ENCODE results near the gene NTNG1.

The NTNG1 gene

DNA sequence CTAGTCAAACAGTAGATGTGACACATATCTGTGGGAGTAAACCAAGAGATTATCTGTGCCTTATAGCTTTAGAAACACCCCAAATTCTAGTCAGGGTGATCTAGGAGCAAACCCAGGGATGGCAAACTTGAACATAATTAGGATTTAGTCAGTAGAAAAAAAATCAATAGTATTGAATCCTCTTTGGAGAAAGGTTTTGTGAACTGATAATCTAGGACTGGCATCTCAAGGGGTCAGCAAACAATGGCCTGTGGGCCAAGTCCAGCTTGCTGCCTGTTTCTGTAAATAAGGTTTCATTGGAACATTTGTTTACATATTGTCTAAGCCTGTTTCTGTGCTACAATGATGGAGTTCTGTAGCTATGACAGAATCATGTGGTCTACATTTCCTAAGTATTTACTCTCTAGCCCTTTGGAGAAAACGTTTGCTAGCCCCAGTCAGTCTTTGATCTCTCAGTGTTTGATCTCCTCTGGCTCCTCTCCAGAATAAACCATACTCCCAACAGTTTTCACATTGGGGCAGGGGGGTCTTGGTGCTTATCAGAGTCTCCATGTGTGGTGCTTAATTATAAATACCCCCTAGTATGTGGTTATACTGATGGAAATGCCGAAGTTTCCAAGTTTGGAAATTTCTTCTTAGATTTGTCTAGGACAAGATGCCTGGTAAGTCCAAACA is 385.8 kb downstream of the NTNG1 start:
- no peak overlapping the region for H3K4me3 ChIP-seq (ENCODE audit: low read depth, low read length)
- no peaks in the 10 kb centered on the region for H3K36me3 ChIP-seq (ENCODE audit: control insufficient read depth, insufficient read depth, low read length)
- H3K9me3 ChIP-seq (ENCODE audit: control insufficient read depth, insufficient read depth, low read depth, low read length) = no peaks in the 10 kb centered on the region
- no peak overlapping the region for H3K9ac ChIP-seq (ENCODE audit: low read length)
- peaks cover 7% of the 10 kb centered on the region; the same call in 1 of the 2 replicates for H3K4me1 ChIP-seq (ENCODE audit: control insufficient read depth, insufficient read depth, low read length)
- H3K27me3 ChIP-seq (ENCODE audit: control insufficient read depth, insufficient read depth, low read length) = no peaks in the 10 kb centered on the region
- H3K27ac ChIP-seq (ENCODE audit: low read depth, low read length) = no peak overlapping the region

DNA sequence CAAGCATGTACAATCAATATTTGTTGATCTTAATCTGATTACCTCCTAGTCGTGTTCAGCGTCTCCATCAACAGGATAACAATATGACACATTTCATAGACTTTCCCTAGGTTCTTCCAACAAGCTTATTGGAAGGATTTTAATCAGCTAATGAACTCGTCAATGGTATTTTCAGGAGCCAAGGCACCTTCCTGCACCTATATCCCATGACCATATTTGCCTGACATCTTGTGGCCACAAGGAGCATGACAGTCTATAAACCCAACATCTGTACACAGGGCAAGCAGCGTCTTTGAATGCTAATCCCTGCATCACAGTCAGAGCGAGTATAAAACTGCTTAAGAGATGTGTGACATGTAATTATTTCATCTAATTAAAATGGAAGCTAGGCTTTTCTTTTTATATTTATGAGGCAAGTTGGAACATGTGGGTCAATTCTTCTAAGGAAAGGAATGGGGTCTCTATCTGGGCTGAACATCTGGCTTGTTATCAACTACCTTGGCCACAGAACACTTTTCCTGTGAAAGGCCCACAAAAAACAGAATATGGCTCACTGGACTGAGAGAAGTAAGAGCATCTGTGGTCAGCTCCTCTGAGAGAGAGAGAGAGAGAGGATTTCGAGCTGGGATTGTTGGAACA is 388.8 kb downstream of the NTNG1 start:
- Histone ChIP-seq H3K36me3 (ENCODE audit: control insufficient read depth, insufficient read depth, low read length) (no peaks in the 10 kb centered on the region), H3K27ac (ENCODE audit: low read depth, low read length) (no peak overlapping the region), H3K4me1 (ENCODE audit: control insufficient read depth, insufficient read depth, low read length) (0 out of 2 replicates have a peak, but pooled peaks cover 4% of the 10 kb centered on the region), H3K9me3 (ENCODE audit: control insufficient read depth, insufficient read depth, low read depth, low read length) (no peaks in the 10 kb centered on the region), H3K4me3 (ENCODE audit: low read depth, low read length) (no peak overlapping the region), H3K9ac (ENCODE audit: low read length) (no peak overlapping the region), H3K27me3 (ENCODE audit: control insufficient read depth, insufficient read depth, low read length) (no peaks in the 10 kb centered on the region)

DNA sequence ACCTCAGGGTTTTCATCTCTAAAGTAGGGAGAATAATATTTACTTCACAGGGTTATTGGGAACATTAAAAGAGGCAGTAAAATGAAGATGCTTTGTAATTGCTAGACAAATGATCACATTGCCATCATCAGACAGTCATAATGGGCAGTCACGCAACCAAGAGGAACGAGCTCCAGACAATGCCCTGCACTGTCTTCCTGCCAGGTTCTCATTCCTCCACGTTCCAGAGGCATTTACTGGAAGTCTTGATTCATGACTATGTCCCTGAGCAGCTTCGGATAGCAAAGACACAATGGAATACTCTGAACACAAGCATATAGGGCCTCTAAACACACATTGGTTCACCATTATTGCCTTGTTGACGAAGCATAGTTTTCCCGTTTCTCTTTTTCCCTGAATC is 389.7 kb downstream of the NTNG1 start:
- H3K36me3 ChIP-seq (ENCODE audit: control insufficient read depth, insufficient read depth, low read length) = no peaks in the 10 kb centered on the region
- no peaks in the 10 kb centered on the region for H3K27me3 ChIP-seq (ENCODE audit: control insufficient read depth, insufficient read depth, low read length)
- no peaks in the 10 kb centered on the region for H3K9me3 ChIP-seq (ENCODE audit: control insufficient read depth, insufficient read depth, low read depth, low read length)
- H3K4me1 ChIP-seq (ENCODE audit: control insufficient read depth, insufficient read depth, low read length) = 0 out of 2 replicates have a peak, but pooled peaks cover 4% of the 10 kb centered on the region
- no peak overlapping the region for H3K9ac ChIP-seq (ENCODE audit: low read length)
- no peak overlapping the region for H3K4me3 ChIP-seq (ENCODE audit: low read depth, low read length)
- no peak overlapping the region for H3K27ac ChIP-seq (ENCODE audit: low read depth, low read length)

DNA sequence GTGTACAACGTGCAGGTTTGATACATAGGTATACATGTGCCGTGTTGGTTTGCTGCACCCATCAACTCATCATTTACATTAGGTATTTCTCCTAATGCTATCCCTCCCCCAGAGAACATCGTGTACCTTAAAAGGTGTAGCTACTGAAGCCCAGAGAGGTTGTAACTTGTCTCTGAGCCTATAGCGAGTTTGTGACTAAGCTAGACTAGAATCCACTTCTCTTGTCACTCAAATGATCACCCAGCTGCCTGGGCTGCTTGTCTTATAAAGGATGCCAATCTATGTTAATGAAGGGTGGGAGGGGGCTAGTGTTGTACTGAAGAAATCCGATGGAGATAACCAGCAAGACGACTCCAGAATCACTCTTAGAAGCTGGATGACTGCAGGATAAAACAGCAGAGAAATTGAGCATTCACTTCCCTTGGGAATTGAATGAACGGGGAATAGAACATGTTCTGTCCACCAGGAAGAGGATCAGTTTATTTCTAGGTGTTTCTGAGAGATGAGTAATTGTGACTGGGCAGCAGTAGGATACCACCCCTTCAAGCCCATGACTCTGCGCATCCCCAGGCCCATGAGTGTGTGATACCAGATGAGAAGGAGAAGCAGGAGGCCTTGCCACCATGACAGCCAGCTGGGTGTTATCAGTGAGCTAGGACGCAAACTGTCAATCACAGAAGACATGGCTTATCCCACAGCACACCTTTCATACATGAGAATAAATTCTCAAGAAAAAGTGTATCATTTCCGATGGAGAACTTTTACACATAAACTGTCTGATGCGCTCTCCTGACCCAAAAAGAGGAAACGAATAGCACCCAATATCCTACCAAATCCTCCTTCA is 390.4 kb downstream of the NTNG1 start:
- Histone ChIP-seq H3K27ac (ENCODE audit: low read depth, low read length) (no peak overlapping the region), H3K4me3 (ENCODE audit: low read depth, low read length) (no peak overlapping the region), H3K36me3 (ENCODE audit: control insufficient read depth, insufficient read depth, low read length) (no peaks in the 10 kb centered on the region), H3K9me3 (ENCODE audit: control insufficient read depth, insufficient read depth, low read depth, low read length) (no peaks in the 10 kb centered on the region), H3K27me3 (ENCODE audit: control insufficient read depth, insufficient read depth, low read length) (no peaks in the 10 kb centered on the region), H3K4me1 (ENCODE audit: control insufficient read depth, insufficient read depth, low read length) (0 out of 2 replicates have a peak, but pooled peaks cover 4% of the 10 kb centered on the region), H3K9ac (ENCODE audit: low read length) (no peak overlapping the region)

DNA sequence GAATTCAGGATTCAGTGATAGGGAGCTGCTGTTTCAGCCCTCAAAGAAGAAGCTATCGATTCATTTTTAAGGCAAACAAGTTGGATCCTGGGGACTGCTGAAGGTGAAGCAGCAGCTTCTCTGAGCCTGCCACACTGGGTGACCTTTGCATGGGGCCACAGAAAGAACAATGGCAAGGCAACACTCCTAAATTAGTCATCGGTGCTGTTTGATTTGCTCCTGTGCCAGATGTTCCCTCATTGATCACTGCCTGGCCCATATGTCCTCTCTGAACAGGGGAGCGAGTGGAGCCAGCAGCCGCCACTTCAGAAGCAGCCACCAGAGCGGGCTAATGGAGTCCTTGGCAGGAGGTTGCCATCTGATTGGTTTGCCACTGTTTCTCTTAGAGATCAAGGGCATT is 391.5 kb downstream of the NTNG1 start:
- Histone ChIP-seq H3K27me3 (ENCODE audit: control insufficient read depth, insufficient read depth, low read length) (no peaks in the 10 kb centered on the region), H3K4me3 (ENCODE audit: low read depth, low read length) (no peak overlapping the region), H3K27ac (ENCODE audit: low read depth, low read length) (no peak overlapping the region), H3K9me3 (ENCODE audit: control insufficient read depth, insufficient read depth, low read depth, low read length) (no peaks in the 10 kb centered on the region), H3K36me3 (ENCODE audit: control insufficient read depth, insufficient read depth, low read length) (no peaks in the 10 kb centered on the region), H3K9ac (ENCODE audit: low read length) (no peak overlapping the region), H3K4me1 (ENCODE audit: control insufficient read depth, insufficient read depth, low read length) (0 out of 2 replicates have a peak, but pooled peaks cover 4% of the 10 kb centered on the region)
